Measurements from ENCODE around the gene PLCL2.

GRCh38 chr3:17120115-17120514 is 235.4 kb downstream of the PLCL2 start:
- TF ChIP-seq POLR2A (IDR thresholded peaks at IDR 0.05): no peak
- TF ChIP-seq CTCF (IDR thresholded peaks at IDR 0.05): no peak
